GM12801 (cell line): ENCODE data around the gene MED12L.

Experiments used
- CTCF ChIP-seq: IDR thresholded peaks from one replicate; pipeline ENCODE4 v1.5.1; 2011; ENCODE audit warnings: control low read depth; ENCODE audit not compliant: insufficient read length; ENCODE audit errors: extremely low read depth

The MED12L gene

GRCh38 chr3:151082880-151083838, 2.3 kb upstream of the MED12L start:
- no peak for TF ChIP-seq CTCF

- TF ChIP-seq CTCF = no peak
These were observed 604 bp upstream of the MED12L start for GRCh38 chr3:151084893-151085226.

- no peak for TF ChIP-seq CTCF
These were observed 522 bp downstream of the MED12L start for GRCh38 chr3:151085889-151086483.

- TF ChIP-seq CTCF = no peak
These were observed 1.3 kb downstream of the MED12L start for GRCh38 chr3:151086484-151087456.

- TF ChIP-seq CTCF = no peak
These were observed 2.2 kb downstream of the MED12L start for GRCh38 chr3:151087648-151088047.

- TF ChIP-seq CTCF = no peak
These were observed 6.4 kb downstream of the MED12L start for GRCh38 chr3:151091685-151092345.
